H9 (cell line): ENCODE measurements around the gene EFNB2. TPM values are rescaled to one million over a fixed set of nuclear protein-coding genes. Genes with fewer than 3 reads are reported as not detected.

Experiments used
- DNase-seq: peaks from one replicate; pipeline ENCODE4 v3.0.0-alpha.2; 2017
- H2AFZ ChIP-seq: one replicate; pipeline ENCODE4 v1.6.1; 2013; ENCODE audit warnings: mild to moderate bottlenecking, low read length, control low read depth, moderate library complexity
- H2AK5ac ChIP-seq: 2 replicates; pipeline ENCODE4 v1.6.1; 2013; ENCODE audit warnings: low read length, control low read depth, mixed read lengths; ENCODE audit not compliant: insufficient read length
- H2BK120ac ChIP-seq: one replicate; pipeline ENCODE4 v1.6.1; 2013; ENCODE audit warnings: low read depth, mild to moderate bottlenecking, low read length, control low read depth, inconsistent platforms; ENCODE audit not compliant: poor library complexity, severe bottlenecking
- H2BK12ac ChIP-seq: 2 replicates; pipeline ENCODE4 v1.6.1; 2013; ENCODE audit warnings: low read length, control low read depth, mixed read lengths, low read depth; ENCODE audit not compliant: insufficient read length
- H2BK15ac ChIP-seq: 2 replicates; pipeline ENCODE4 v1.6.1; 2013; ENCODE audit warnings: low read depth, low read length, control low read depth
- H2BK20ac ChIP-seq: one replicate; pipeline ENCODE4 v1.6.1; 2013; ENCODE audit warnings: low read depth, mild to moderate bottlenecking, low read length, control low read depth, inconsistent platforms; ENCODE audit not compliant: poor library complexity, severe bottlenecking
- H2BK5ac ChIP-seq: 2 replicates; pipeline ENCODE4 v1.6.1; 2013; ENCODE audit warnings: low read length, control low read depth, mixed read lengths; ENCODE audit not compliant: insufficient read length
- H3K14ac ChIP-seq: 2 replicates; pipeline ENCODE4 v1.6.1; 2013; ENCODE audit warnings: low read length, control low read depth; ENCODE audit not compliant: insufficient read depth
- H3K18ac ChIP-seq: 2 replicates; pipeline ENCODE4 v1.6.1; 2013; ENCODE audit warnings: low read depth, mild to moderate bottlenecking, mixed read lengths, low read length, control low read depth; ENCODE audit not compliant: insufficient read length
- H3K23ac ChIP-seq: 2 replicates; pipeline ENCODE4 v1.6.1; 2013; ENCODE audit warnings: low read length, control low read depth, mixed read lengths, low read depth; ENCODE audit not compliant: insufficient read length
- H3K23me2 ChIP-seq: 2 replicates; pipeline ENCODE4 v1.6.1; 2013; ENCODE audit warnings: low read depth, mild to moderate bottlenecking, mixed read lengths, low read length, control low read depth; ENCODE audit not compliant: insufficient read length, poor library complexity, severe bottlenecking
- H3K27ac ChIP-seq: 2 replicates; pipeline ENCODE4 v1.5.1; 2013; ENCODE audit warnings: low read length, control low read depth, mixed read lengths, low read depth; ENCODE audit not compliant: insufficient read length
- H3K27me3 ChIP-seq: 2 replicates; pipeline ENCODE4 v1.6.1; 2013; ENCODE audit warnings: low read length, control low read depth, inconsistent platforms; ENCODE audit not compliant: insufficient read depth
- H3K4ac ChIP-seq: 2 replicates; pipeline ENCODE4 v1.6.1; 2013; ENCODE audit warnings: low read depth, mild to moderate bottlenecking, control low read depth, inconsistent platforms, low read length, moderate library complexity
- H3K4me1 ChIP-seq: 2 replicates; pipeline ENCODE4 v1.6.1; 2013; ENCODE audit warnings: low read length, control low read depth, inconsistent platforms; ENCODE audit not compliant: insufficient read depth
- H3K4me2 ChIP-seq: 2 replicates; pipeline ENCODE4 v1.6.1; 2013; ENCODE audit warnings: low read length, control low read depth, mixed read lengths; ENCODE audit not compliant: insufficient read length, insufficient read depth
- H3K56ac ChIP-seq: 2 replicates; pipeline ENCODE4 v1.6.1; 2013; ENCODE audit warnings: low read depth, mild to moderate bottlenecking, mixed read lengths, low read length, control low read depth; ENCODE audit not compliant: insufficient read length
- H3K79me1 ChIP-seq: 2 replicates; pipeline ENCODE4 v1.6.1; 2013; ENCODE audit warnings: low read depth, mild to moderate bottlenecking, moderate library complexity, low read length, control low read depth, inconsistent platforms; ENCODE audit not compliant: insufficient read depth, poor library complexity, severe bottlenecking
- H3K79me2 ChIP-seq: 2 replicates; pipeline ENCODE4 v1.6.1; 2013; ENCODE audit warnings: low read length, control low read depth, inconsistent platforms; ENCODE audit not compliant: insufficient read depth
- H3K9ac ChIP-seq: 2 replicates; pipeline ENCODE4 v1.6.1; 2013; ENCODE audit warnings: low read length, control low read depth, mixed read lengths; ENCODE audit not compliant: insufficient read length; ENCODE audit errors: extremely low read depth
- H3K9me3 ChIP-seq: one replicate; pipeline ENCODE4 v1.6.1; 2013; ENCODE audit warnings: low read depth, low read length, inconsistent platforms; ENCODE audit not compliant: control insufficient read depth
- H3T11ph ChIP-seq: one replicate; pipeline ENCODE4 v1.6.1; 2013; ENCODE audit warnings: mild to moderate bottlenecking, low read length, control low read depth, inconsistent platforms
- H4K20me1 ChIP-seq: one replicate; pipeline ENCODE4 v1.6.1; 2013; ENCODE audit not compliant: control insufficient read depth, insufficient read length, insufficient read depth
- H4K5ac ChIP-seq: 2 replicates; pipeline ENCODE4 v1.6.1; 2013; ENCODE audit warnings: low read depth, mild to moderate bottlenecking, mixed read lengths, low read length, control low read depth; ENCODE audit not compliant: insufficient read length
- H4K8ac ChIP-seq: replicated peaks from 2 replicates; pipeline ENCODE4 v1.6.1; 2013; ENCODE audit warnings: low read length, control low read depth, mixed read lengths, low read depth; ENCODE audit not compliant: insufficient read length
- H4K91ac ChIP-seq: 2 replicates; pipeline ENCODE4 v1.6.1; 2013; ENCODE audit warnings: low read depth, mild to moderate bottlenecking, moderate library complexity, mixed read lengths, low read length, control low read depth; ENCODE audit not compliant: insufficient read length
- H3K27ac Mint-ChIP-seq, 3 experiments: 2 replicates in 2 of 3; 3 replicates in 1 of 3; pipeline ENCODE4 v1.8.0; 2020 to 2021; ENCODE audit warnings: mixed read lengths in 3 of 3, mild to moderate bottlenecking in 1 of 3, moderate library complexity in 1 of 3
- H3K27me3 Mint-ChIP-seq: 2 replicates; pipeline ENCODE4 v1.8.0; 2021; ENCODE audit warnings: low read depth, mild to moderate bottlenecking, moderate library complexity, mixed read lengths
- H3K36me3 Mint-ChIP-seq, 3 experiments: 2 replicates in 2 of 3; 3 replicates in 1 of 3; pipeline ENCODE4 v1.8.0; 2020 to 2021; ENCODE audit warnings: low read depth in 3 of 3, mixed read lengths in 3 of 3; ENCODE audit not compliant: insufficient read depth in 1 of 3
- H3K4me1 Mint-ChIP-seq, 2 experiments: 2 replicates each; pipeline ENCODE4 v1.8.0; 2020; ENCODE audit warnings: mixed read lengths in 2 of 2
- H3K4me3 Mint-ChIP-seq, 2 experiments: 2 replicates in 1 of 2; 3 replicates in 1 of 2; pipeline ENCODE4 v1.8.0; 2020 to 2021; ENCODE audit warnings: mild to moderate bottlenecking in 2 of 2, mixed read lengths in 2 of 2, moderate library complexity in 1 of 2
- H3K9me3 Mint-ChIP-seq, 2 experiments: 2 replicates in 1 of 2; 3 replicates in 1 of 2; pipeline ENCODE4 v1.8.0; 2020; ENCODE audit warnings: mild to moderate bottlenecking in 2 of 2, mixed read lengths in 2 of 2, moderate library complexity in 1 of 2
- CTCF ChIP-seq: fragments of 200-600 bp; sonication (generic); conservative IDR thresholded peaks from 3 replicates; pipeline ENCODE4 v1.8.0; 2021; ENCODE audit warnings: antibody characterized with exemption, mild to moderate bottlenecking
- WGBS: extraction: QIAGEN DNeasy Blood & Tissue Kit; methylation state at CpG from one replicate; pipeline ENCODE4 v1.1.7; 2013; ENCODE audit warnings: missing lambda C conversion rate, low lambda C conversion rate, mixed read lengths; ENCODE audit not compliant: insufficient read length; ENCODE audit errors: extremely low coverage; 5-methylcytosine and 5-hydroxymethylcytosine counted together
- total RNA-seq: library from RNA; stranded (reverse); gene quantifications from 2 replicates; pipeline ENCODE4 v1.2.1, GENCODE V29; 2021

The EFNB2 gene
- total RNA-seq, 1 experiment from 2014 or later = 12.7 TPM

- H3K4ac ChIP-seq = no peak overlapping the region
- no peaks in the 10 kb centered on the region for H3K9me3 ChIP-seq
- no peak overlapping the region for H2AFZ ChIP-seq
- H3K23me2 ChIP-seq = no peaks in the 10 kb centered on the region
- H2BK5ac ChIP-seq = no peak overlapping the region
- H4K20me1 ChIP-seq = no peaks in the 10 kb centered on the region
- H2BK12ac ChIP-seq = no peak overlapping the region
- H2BK120ac ChIP-seq = no peak overlapping the region
- no peak for DNase-seq
- TF ChIP-seq CTCF = no peak
- H3K4me1 Mint-ChIP-seq = peaks cover 23 to 25% of the 10 kb centered on the region in 2 experiments
- no peak overlapping the region for H3K4me2 ChIP-seq
- H3K9me3 Mint-ChIP-seq = no peaks in the 10 kb centered on the region
- peaks cover 2% of the 10 kb centered on the region; the same call in 1 of the 2 replicates for H3K27me3 Mint-ChIP-seq
- H2BK15ac ChIP-seq = no peak overlapping the region
- H3T11ph ChIP-seq = no peak overlapping the region
- no peak overlapping the region for H3K23ac ChIP-seq
- H3K14ac ChIP-seq = no peak overlapping the region
- H3K79me2 ChIP-seq = no peaks in the 10 kb centered on the region
- no peak overlapping the region for H4K91ac ChIP-seq
- H3K27me3 ChIP-seq = no peaks in the 10 kb centered on the region
- H2BK20ac ChIP-seq = no peak overlapping the region
- H4K5ac ChIP-seq = no peak overlapping the region
- WGBS = no CpG with 5 or more reads among the region's 10 CpGs
- no peak overlapping the region for H3K4me3 Mint-ChIP-seq
- no peak overlapping the region for H3K56ac ChIP-seq
- peaks cover 2% of the 10 kb centered on the region; the same call in 1 of the 2 replicates for H3K4me1 ChIP-seq
- H3K9ac ChIP-seq = no peak overlapping the region
- no peak overlapping the region for H3K18ac ChIP-seq
- H3K27ac ChIP-seq = no peak overlapping the region
- no peaks in the 10 kb centered on the region for H3K36me3 Mint-ChIP-seq
- no peaks in the 10 kb centered on the region for H3K79me1 ChIP-seq
- H4K8ac ChIP-seq = no peak overlapping the region
- no peak overlapping the region for H3K27ac Mint-ChIP-seq
- no peak overlapping the region for H2AK5ac ChIP-seq
Observed at GRCh38 chr13:106467427-106468122, 67.9 kb downstream of the EFNB2 start.
